ENCODE results near the gene SEC14L2. TPM values are rescaled to one million over a fixed set of nuclear protein-coding genes. Genes with fewer than 3 reads are reported as not detected.

The SEC14L2 gene
- total and polyA plus RNA-seq, 10 of the 15 experiments (the other 5 are each of a cell fraction or from before 2014, with no cell fraction given): 0.08 to 4.0 (median 0.48) TPM

DNA sequence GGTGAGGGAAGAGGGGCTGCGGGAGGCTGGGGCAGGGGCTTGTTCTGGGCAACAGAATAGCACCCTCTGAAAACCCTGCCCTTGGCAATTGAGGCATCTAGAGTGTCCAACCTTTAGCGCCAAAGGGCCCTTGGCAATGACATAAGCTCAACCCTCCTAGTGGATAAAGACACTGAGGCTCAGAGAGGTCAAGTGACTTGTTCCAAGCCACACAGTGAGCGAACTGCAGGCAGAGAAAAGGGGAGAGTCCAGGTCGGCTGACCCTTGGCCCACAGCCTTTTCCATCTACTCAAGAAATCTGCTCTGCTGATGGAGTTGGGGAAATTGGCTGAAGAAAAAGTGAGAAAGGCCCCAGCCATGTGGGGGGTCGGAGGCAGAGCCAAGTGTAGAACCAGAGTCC is 2.9 kb downstream of the SEC14L2 start:
- intact Hi-C loops (cut with micrococcal nuclease; ENCODE audit: unreplicated experiment): no loop called here
- no peak overlapping the region for H3K27ac ChIP-seq (ENCODE audit: control insufficient read depth, insufficient read depth)
- no peaks in the 10 kb centered on the region for H3K9me3 ChIP-seq (replicated peaks; ENCODE audit: control insufficient read depth, insufficient read depth, low read length)
- H3K4me1 ChIP-seq (ENCODE audit: control insufficient read depth, insufficient read depth, low read length): peaks cover 5% of the 10 kb centered on the region; the same call in 1 of the 2 replicates
- no TSS peak for BruUV-seq (replicated peaks)
- H3K4me2 ChIP-seq (ENCODE audit: control insufficient read depth, insufficient read depth): no peak overlapping the region
- in situ Hi-C loops (cut with MboI): no loop called here
- no peaks in the 10 kb centered on the region for H3K79me2 ChIP-seq (ENCODE audit: control insufficient read depth, insufficient read depth, low read length)
- no peak overlapping the region for H2AFZ ChIP-seq (ENCODE audit: control insufficient read depth, low read depth, low read length)
- no peaks in the 10 kb centered on the region for H4K20me1 ChIP-seq (ENCODE audit: control insufficient read depth, insufficient read depth)
- no peak for DNase-seq (ENCODE audit: low read depth, low spot score)
- no peaks in the 10 kb centered on the region; a peak in 1 of 4 replicates for H3K36me3 ChIP-seq (ENCODE audit: control insufficient read depth in 2 of 2, insufficient read depth in 2 of 2, low read length in 1 of 2)
- SMC1A ChIA-PET (ENCODE audit: uncharacterized antibody, unreplicated experiment): no interaction called here
- WGBS (ENCODE audit: insufficient coverage, insufficient replicate concordance, low lambda C conversion rate, missing lambda C conversion rate): 42% methylated on average over 5 of the region's 5 CpGs
- H3K9ac ChIP-seq (ENCODE audit: control insufficient read depth, insufficient read depth, low read length): no peak overlapping the region
- no peak for ATAC-seq
- RAD21 ChIA-PET (ENCODE audit: unreplicated experiment): no interaction called here
- no peak overlapping the region for H3K4me3 ChIP-seq
- FAIRE-seq: no peak
- H3K27me3 ChIP-seq (replicated peaks in 1 of 2; ENCODE audit: control insufficient read depth in 2 of 2, insufficient read depth in 2 of 2, low read length in 1 of 2): peaks cover 4 to 9% of the 10 kb centered on the region in 2 experiments
- CTCF ChIA-PET: interaction anchor here (1.7 kb wide), 1 partner anchor 9 kb away, joined by 4 read pairs; no protein-coding TSS in a partner anchor
- POLR2A ChIA-PET: no interaction called here
- TF ChIP-seq, protein P1, sequence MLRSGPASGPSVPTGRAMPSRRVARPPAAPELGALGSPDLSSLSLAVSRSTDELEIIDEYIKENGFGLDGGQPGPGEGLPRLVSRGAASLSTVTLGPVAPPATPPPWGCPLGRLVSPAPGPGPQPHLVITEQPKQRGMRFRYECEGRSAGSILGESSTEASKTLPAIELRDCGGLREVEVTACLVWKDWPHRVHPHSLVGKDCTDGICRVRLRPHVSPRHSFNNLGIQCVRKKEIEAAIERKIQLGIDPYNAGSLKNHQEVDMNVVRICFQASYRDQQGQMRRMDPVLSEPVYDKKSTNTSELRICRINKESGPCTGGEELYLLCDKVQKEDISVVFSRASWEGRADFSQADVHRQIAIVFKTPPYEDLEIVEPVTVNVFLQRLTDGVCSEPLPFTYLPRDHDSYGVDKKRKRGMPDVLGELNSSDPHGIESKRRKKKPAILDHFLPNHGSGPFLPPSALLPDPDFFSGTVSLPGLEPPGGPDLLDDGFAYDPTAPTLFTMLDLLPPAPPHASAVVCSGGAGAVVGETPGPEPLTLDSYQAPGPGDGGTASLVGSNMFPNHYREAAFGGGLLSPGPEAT (IDR thresholded peaks at IDR 0.05; ENCODE audit: low read depth): no peak
- TF ChIP-seq SMAD5 (IDR thresholded peaks at IDR 0.05; ENCODE audit: low read depth): no peak
- TF ChIP-seq WRNIP1 (IDR thresholded peaks at IDR 0.05; ENCODE audit: borderline replicate concordance, low read depth, low read length): no peak
- no peak for TF ChIP-seq NBN (IDR thresholded peaks at IDR 0.05)
- TF ChIP-seq, protein P2, sequence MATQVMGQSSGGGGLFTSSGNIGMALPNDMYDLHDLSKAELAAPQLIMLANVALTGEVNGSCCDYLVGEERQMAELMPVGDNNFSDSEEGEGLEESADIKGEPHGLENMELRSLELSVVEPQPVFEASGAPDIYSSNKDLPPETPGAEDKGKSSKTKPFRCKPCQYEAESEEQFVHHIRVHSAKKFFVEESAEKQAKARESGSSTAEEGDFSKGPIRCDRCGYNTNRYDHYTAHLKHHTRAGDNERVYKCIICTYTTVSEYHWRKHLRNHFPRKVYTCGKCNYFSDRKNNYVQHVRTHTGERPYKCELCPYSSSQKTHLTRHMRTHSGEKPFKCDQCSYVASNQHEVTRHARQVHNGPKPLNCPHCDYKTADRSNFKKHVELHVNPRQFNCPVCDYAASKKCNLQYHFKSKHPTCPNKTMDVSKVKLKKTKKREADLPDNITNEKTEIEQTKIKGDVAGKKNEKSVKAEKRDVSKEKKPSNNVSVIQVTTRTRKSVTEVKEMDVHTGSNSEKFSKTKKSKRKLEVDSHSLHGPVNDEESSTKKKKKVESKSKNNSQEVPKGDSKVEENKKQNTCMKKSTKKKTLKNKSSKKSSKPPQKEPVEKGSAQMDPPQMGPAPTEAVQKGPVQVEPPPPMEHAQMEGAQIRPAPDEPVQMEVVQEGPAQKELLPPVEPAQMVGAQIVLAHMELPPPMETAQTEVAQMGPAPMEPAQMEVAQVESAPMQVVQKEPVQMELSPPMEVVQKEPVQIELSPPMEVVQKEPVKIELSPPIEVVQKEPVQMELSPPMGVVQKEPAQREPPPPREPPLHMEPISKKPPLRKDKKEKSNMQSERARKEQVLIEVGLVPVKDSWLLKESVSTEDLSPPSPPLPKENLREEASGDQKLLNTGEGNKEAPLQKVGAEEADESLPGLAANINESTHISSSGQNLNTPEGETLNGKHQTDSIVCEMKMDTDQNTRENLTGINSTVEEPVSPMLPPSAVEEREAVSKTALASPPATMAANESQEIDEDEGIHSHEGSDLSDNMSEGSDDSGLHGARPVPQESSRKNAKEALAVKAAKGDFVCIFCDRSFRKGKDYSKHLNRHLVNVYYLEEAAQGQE (IDR thresholded peaks at IDR 0.05; ENCODE audit: low read depth, low read length): no peak
- no peak for TF ChIP-seq SMC3 (IDR thresholded peaks at IDR 0.05; ENCODE audit: borderline replicate concordance, low read length)
- TF ChIP-seq, protein P3, sequence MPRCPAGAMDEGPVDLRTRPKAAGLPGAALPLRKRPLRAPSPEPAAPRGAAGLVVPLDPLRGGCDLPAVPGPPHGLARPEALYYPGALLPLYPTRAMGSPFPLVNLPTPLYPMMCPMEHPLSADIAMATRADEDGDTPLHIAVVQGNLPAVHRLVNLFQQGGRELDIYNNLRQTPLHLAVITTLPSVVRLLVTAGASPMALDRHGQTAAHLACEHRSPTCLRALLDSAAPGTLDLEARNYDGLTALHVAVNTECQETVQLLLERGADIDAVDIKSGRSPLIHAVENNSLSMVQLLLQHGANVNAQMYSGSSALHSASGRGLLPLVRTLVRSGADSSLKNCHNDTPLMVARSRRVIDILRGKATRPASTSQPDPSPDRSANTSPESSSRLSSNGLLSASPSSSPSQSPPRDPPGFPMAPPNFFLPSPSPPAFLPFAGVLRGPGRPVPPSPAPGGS (IDR thresholded peaks at IDR 0.05; ENCODE audit: borderline replicate concordance, insufficient read depth, low read depth, low read length, poor library complexity, severe bottlenecking): no peak
- TF ChIP-seq, protein P4, sequence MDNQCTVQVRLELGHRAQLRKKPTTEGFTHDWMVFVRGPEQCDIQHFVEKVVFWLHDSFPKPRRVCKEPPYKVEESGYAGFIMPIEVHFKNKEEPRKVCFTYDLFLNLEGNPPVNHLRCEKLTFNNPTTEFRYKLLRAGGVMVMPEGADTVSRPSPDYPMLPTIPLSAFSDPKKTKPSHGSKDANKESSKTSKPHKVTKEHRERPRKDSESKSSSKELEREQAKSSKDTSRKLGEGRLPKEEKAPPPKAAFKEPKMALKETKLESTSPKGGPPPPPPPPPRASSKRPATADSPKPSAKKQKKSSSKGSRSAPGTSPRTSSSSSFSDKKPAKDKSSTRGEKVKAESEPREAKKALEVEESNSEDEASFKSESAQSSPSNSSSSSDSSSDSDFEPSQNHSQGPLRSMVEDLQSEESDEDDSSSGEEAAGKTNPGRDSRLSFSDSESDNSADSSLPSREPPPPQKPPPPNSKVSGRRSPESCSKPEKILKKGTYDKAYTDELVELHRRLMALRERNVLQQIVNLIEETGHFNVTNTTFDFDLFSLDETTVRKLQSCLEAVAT (IDR thresholded peaks at IDR 0.05): no peak
- TF ChIP-seq, protein P5, sequence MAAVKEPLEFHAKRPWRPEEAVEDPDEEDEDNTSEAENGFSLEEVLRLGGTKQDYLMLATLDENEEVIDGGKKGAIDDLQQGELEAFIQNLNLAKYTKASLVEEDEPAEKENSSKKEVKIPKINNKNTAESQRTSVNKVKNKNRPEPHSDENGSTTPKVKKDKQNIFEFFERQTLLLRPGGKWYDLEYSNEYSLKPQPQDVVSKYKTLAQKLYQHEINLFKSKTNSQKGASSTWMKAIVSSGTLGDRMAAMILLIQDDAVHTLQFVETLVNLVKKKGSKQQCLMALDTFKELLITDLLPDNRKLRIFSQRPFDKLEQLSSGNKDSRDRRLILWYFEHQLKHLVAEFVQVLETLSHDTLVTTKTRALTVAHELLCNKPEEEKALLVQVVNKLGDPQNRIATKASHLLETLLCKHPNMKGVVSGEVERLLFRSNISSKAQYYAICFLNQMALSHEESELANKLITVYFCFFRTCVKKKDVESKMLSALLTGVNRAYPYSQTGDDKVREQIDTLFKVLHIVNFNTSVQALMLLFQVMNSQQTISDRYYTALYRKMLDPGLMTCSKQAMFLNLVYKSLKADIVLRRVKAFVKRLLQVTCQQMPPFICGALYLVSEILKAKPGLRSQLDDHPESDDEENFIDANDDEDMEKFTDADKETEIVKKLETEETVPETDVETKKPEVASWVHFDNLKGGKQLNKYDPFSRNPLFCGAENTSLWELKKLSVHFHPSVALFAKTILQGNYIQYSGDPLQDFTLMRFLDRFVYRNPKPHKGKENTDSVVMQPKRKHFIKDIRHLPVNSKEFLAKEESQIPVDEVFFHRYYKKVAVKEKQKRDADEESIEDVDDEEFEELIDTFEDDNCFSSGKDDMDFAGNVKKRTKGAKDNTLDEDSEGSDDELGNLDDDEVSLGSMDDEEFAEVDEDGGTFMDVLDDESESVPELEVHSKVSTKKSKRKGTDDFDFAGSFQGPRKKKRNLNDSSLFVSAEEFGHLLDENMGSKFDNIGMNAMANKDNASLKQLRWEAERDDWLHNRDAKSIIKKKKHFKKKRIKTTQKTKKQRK (IDR thresholded peaks at IDR 0.05; ENCODE audit: low read depth, low read length): no peak
- TF ChIP-seq RBBP5 (conservative IDR thresholded peaks at IDR 0.05): no peak
- TF ChIP-seq SPI1 (IDR thresholded peaks at IDR 0.05; ENCODE audit: borderline replicate concordance, insufficient read depth, low read depth, low read length): no peak
- no peak for TF ChIP-seq BRCA1 (IDR thresholded peaks at IDR 0.05; ENCODE audit: low read depth, low read length)
- no peak for TF ChIP-seq ESRRA (IDR thresholded peaks at IDR 0.05; ENCODE audit: low read length)

All from GM12878 (cell line).